ENCODE results near the gene C10orf90. TPM values are rescaled to one million over a fixed set of nuclear protein-coding genes. Genes with fewer than 3 reads are reported as not detected.

The C10orf90 gene
- total RNA-seq, 2 experiments from 2014 or later = not detected

DNA sequence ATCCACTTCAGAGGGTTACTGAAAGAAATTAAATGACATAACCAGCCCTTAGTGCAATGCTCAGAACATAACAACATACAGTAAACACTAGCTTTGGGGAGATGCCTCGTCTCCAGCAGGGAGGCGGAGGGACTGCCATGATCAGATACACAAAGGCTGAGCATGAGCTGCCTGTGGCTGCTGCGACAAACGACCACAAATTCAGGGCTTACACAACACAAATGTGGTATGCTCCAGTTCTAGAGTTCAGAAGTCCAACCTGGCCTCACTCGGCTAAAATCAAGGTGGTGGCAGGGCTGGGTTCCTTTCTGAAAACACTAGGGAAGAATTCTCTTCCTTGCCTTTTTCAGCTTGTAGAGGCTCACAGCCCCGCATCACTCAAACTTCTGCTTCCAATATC is 154.0 kb downstream of the C10orf90 start:
- DNase-seq = no peak
- ATAC-seq (ENCODE audit: poor library complexity) = no peak
- no peak for TF ChIP-seq CTCF (IDR thresholded peaks at IDR 0.05)
- no peaks in the 10 kb centered on the region for H3K27me3 Mint-ChIP-seq
- peaks cover 3% of the 10 kb centered on the region for H3K9me3 Mint-ChIP-seq
- H3K36me3 Mint-ChIP-seq (ENCODE audit: low read depth) = no peaks in the 10 kb centered on the region
- Histone ChIP-seq H3K9me3 (ENCODE audit: control insufficient read depth in 1 of 2, insufficient read depth in 1 of 2, low read length in 2 of 2) (no peaks in the 10 kb centered on the region), H3K27me3 (ENCODE audit: control insufficient read depth in 1 of 2, insufficient read depth in 2 of 2, low read length in 2 of 2) (no peaks in the 10 kb centered on the region), H3K27ac (ENCODE audit: low read depth in 1 of 2, low read length in 2 of 2) (no peak overlapping the region), H3K4me1 (ENCODE audit: insufficient read depth, low read length) (no peaks in the 10 kb centered on the region), H3K36me3 (ENCODE audit: insufficient read depth, low read length) (no peaks in the 10 kb centered on the region), H3K4me3 (ENCODE audit: low read length) (no peak overlapping the region)
- H3K4me1 Mint-ChIP-seq (ENCODE audit: low read depth) = no peaks in the 10 kb centered on the region
- CTCF ChIA-PET = no interaction called here
- H3K4me3 Mint-ChIP-seq = no peak overlapping the region
- intact Hi-C loops (cut with DNase I, micrococcal nuclease) = no loop called here
- H3K27ac Mint-ChIP-seq = no peak overlapping the region
- POLR2A ChIA-PET = no interaction called here

GRCh38 chr10:126511917-126512479 is 158.5 kb downstream of the C10orf90 start:
- Histone ChIP-seq H3K36me3 (ENCODE audit: insufficient read depth, low read length) (no peaks in the 10 kb centered on the region), H3K27me3 (ENCODE audit: control insufficient read depth in 1 of 2, insufficient read depth in 2 of 2, low read length in 2 of 2) (no peaks in the 10 kb centered on the region), H3K4me1 (ENCODE audit: insufficient read depth, low read length) (no peaks in the 10 kb centered on the region), H3K9me3 (ENCODE audit: control insufficient read depth in 1 of 2, insufficient read depth in 1 of 2, low read length in 2 of 2) (no peaks in the 10 kb centered on the region), H3K4me3 (ENCODE audit: low read length) (no peak overlapping the region), H3K27ac (ENCODE audit: low read depth in 1 of 2, low read length in 2 of 2) (no peak overlapping the region)
- TF ChIP-seq CTCF (IDR thresholded peaks at IDR 0.05) = no peak
- Mint-ChIP-seq H3K27ac (no peak overlapping the region), H3K27me3 (no peaks in the 10 kb centered on the region), H3K4me3 (no peak overlapping the region), H3K9me3 (peaks cover 3% of the 10 kb centered on the region), H3K4me1 (ENCODE audit: low read depth) (no peaks in the 10 kb centered on the region), H3K36me3 (ENCODE audit: low read depth) (no peaks in the 10 kb centered on the region)
- ATAC-seq (ENCODE audit: poor library complexity) (no peak), DNase-seq (no peak)
- CTCF ChIA-PET = no interaction called here
- POLR2A ChIA-PET = no interaction called here
- intact Hi-C loops (cut with DNase I, micrococcal nuclease) = no loop called here

DNA sequence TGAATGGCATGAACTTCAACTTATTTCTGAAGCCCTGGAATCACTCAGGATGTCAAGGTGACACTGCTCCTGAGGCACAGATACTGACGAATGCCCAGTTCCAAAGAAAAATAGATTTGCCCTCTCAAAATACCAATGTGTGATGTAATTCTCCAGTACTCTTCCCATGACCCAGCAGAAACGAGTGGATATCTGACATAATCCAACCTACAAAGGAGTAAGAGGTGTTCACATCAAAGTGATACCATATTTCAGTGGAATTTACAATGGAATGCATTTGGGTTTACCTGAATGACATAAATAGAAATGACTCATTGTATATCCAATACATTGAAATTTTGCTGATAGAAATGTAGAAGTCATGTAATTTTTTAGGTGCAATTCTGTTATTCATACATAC is 161.3 kb downstream of the C10orf90 start:
- Histone ChIP-seq H3K27me3 (ENCODE audit: control insufficient read depth in 1 of 2, insufficient read depth in 2 of 2, low read length in 2 of 2) (no peaks in the 10 kb centered on the region), H3K27ac (ENCODE audit: low read depth in 1 of 2, low read length in 2 of 2) (no peak overlapping the region), H3K9me3 (ENCODE audit: control insufficient read depth in 1 of 2, insufficient read depth in 1 of 2, low read length in 2 of 2) (peaks cover 0 to 6% of the 10 kb centered on the region in 2 experiments), H3K4me1 (ENCODE audit: insufficient read depth, low read length) (no peaks in the 10 kb centered on the region), H3K4me3 (ENCODE audit: low read length) (no peak overlapping the region), H3K36me3 (ENCODE audit: insufficient read depth, low read length) (no peaks in the 10 kb centered on the region)
- Mint-ChIP-seq H3K27ac (no peak overlapping the region), H3K36me3 (ENCODE audit: low read depth) (no peaks in the 10 kb centered on the region), H3K4me1 (ENCODE audit: low read depth) (no peaks in the 10 kb centered on the region), H3K27me3 (no peaks in the 10 kb centered on the region), H3K9me3 (no peaks in the 10 kb centered on the region), H3K4me3 (no peak overlapping the region)
- ChIA-PET POLR2A (no interaction called here), CTCF (no interaction called here)
- intact Hi-C loops (cut with DNase I, micrococcal nuclease) = no loop called here
- DNase-seq = no peak
- no peak for ATAC-seq (ENCODE audit: poor library complexity)
- TF ChIP-seq CTCF (IDR thresholded peaks at IDR 0.05) = no peak
